Type B pancreatic cell (in vitro differentiated cells): Measurements from ENCODE around the gene CAB39. TPM values are rescaled to one million over a fixed set of nuclear protein-coding genes. Genes with fewer than 3 reads are reported as not detected.

ENCODE experiments used
- DNase-seq: peaks from one replicate; pipeline ENCODE4 v3.0.0; 2021; ENCODE audit warnings: mixed read lengths; ENCODE audit not compliant: unreplicated experiment; ENCODE audit errors: extremely low spot score
- H3K27ac Mint-ChIP-seq: 2 replicates; pipeline ENCODE4 v1.8.0; 2021; ENCODE audit warnings: mild to moderate bottlenecking, mixed read lengths
- H3K27me3 Mint-ChIP-seq: 2 replicates; pipeline ENCODE4 v1.8.0; 2021; ENCODE audit warnings: mixed read lengths
- H3K36me3 Mint-ChIP-seq: 2 replicates; pipeline ENCODE4 v1.8.0; 2021; ENCODE audit warnings: mixed read lengths
- H3K4me1 Mint-ChIP-seq: one replicate; pipeline ENCODE4 v1.8.0; 2021; ENCODE audit warnings: mixed read lengths; ENCODE audit not compliant: unreplicated experiment
- H3K4me3 Mint-ChIP-seq: 2 replicates; pipeline ENCODE4 v1.8.0; 2021; ENCODE audit warnings: mild to moderate bottlenecking, mixed read lengths
- H3K9me3 Mint-ChIP-seq: 2 replicates; pipeline ENCODE4 v1.8.0; 2021; ENCODE audit warnings: mixed read lengths
- CTCF ChIP-seq: fragments of 200-600 bp; sonication (generic); conservative IDR thresholded peaks from 2 replicates; pipeline ENCODE4 v1.5.0; 2021; ENCODE audit warnings: antibody characterized with exemption, mild to moderate bottlenecking
- total RNA-seq: library from RNA; stranded (reverse); gene quantifications from 2 replicates; pipeline ENCODE4 v1.2.1, GENCODE V29; 2021; ENCODE audit warnings: low replicate concordance

Gene CAB39
- total RNA-seq, 1 donor from 2014 or later, result 49.2 TPM

- peak overlapping the region; percentile 55 for H3K27ac Mint-ChIP-seq
- H3K9me3 Mint-ChIP-seq, result no peaks in the 10 kb centered on the region
- peaks cover 37% of the 10 kb centered on the region for H3K36me3 Mint-ChIP-seq
- no peak for TF ChIP-seq CTCF
- no peak for DNase-seq
- H3K27me3 Mint-ChIP-seq, result no peaks in the 10 kb centered on the region
- peaks cover 18% of the 10 kb centered on the region for H3K4me1 Mint-ChIP-seq
- H3K4me3 Mint-ChIP-seq, result no peak overlapping the region
Observed at GRCh38 chr2:230777721-230778120, 65.1 kb downstream of the CAB39 start.

GRCh38 chr2:230778350-230779063 lies 65.9 kb downstream of the CAB39 start:
- no peak for TF ChIP-seq CTCF
- no peak overlapping the region for H3K4me3 Mint-ChIP-seq
- H3K27ac Mint-ChIP-seq, result peak overlapping the region; percentile 55
- no peak for DNase-seq
- peaks cover 18% of the 10 kb centered on the region for H3K4me1 Mint-ChIP-seq
- no peaks in the 10 kb centered on the region for H3K27me3 Mint-ChIP-seq
- peaks cover 34% of the 10 kb centered on the region for H3K36me3 Mint-ChIP-seq
- no peaks in the 10 kb centered on the region for H3K9me3 Mint-ChIP-seq

GRCh38 chr2:230779126-230779525 lies 66.5 kb downstream of the CAB39 start:
- no peak for TF ChIP-seq CTCF
- peaks cover 39% of the 10 kb centered on the region for H3K36me3 Mint-ChIP-seq
- peaks cover under 1% of the 10 kb centered on the region for H3K9me3 Mint-ChIP-seq
- H3K4me1 Mint-ChIP-seq, result peaks cover 18% of the 10 kb centered on the region
- no peak overlapping the region for H3K4me3 Mint-ChIP-seq
- no peak for DNase-seq
- no peaks in the 10 kb centered on the region for H3K27me3 Mint-ChIP-seq
- no peak overlapping the region for H3K27ac Mint-ChIP-seq

- Mint-ChIP-seq H3K4me3 (no peak overlapping the region), H3K27ac (no peak overlapping the region), H3K4me1 (peaks cover 18% of the 10 kb centered on the region), H3K9me3 (peaks cover 5% of the 10 kb centered on the region), H3K36me3 (peaks cover 42% of the 10 kb centered on the region), H3K27me3 (no peaks in the 10 kb centered on the region)
- TF ChIP-seq CTCF, result no peak
- DNase-seq, result no peak
Observed at GRCh38 chr2:230779607-230780006, 67.0 kb downstream of the CAB39 start.

- H3K27me3 Mint-ChIP-seq, result no peaks in the 10 kb centered on the region
- no peak for TF ChIP-seq CTCF
- peak overlapping the region; percentile 43 for H3K27ac Mint-ChIP-seq
- H3K9me3 Mint-ChIP-seq, result peaks cover 10% of the 10 kb centered on the region
- peaks cover 44% of the 10 kb centered on the region for H3K36me3 Mint-ChIP-seq
- H3K4me3 Mint-ChIP-seq, result no peak overlapping the region
- H3K4me1 Mint-ChIP-seq, result peaks cover 18% of the 10 kb centered on the region
- DNase-seq, result no peak
Observed at GRCh38 chr2:230781130-230781797, 68.6 kb downstream of the CAB39 start.
